Sigmoid colon (tissue), 7 donors: Measurements from ENCODE around the gene GJD3. TPM values are rescaled to one million over a fixed set of nuclear protein-coding genes. Genes with fewer than 3 reads are reported as not detected.

Experiments
- DNase-seq: peaks from one replicate; pipeline ENCODE4 v3.0.0-alpha.2; 2019
- H3K27ac ChIP-seq, 4 donors: fragments of 200-600 bp; sonication (generic); one replicate each; pipeline ENCODE4 v1.5.1; 2016 to 2019; ENCODE audit warnings: mild to moderate bottlenecking in 1 of 4
- H3K27me3 ChIP-seq, 3 donors: fragments of 200-600 bp; sonication (generic); one replicate each; pipeline ENCODE4 v1.5.1; 2019; ENCODE audit warnings: mild to moderate bottlenecking in 1 of 3
- H3K36me3 ChIP-seq, 4 donors: fragments of 200-600 bp; sonication (generic); one replicate each; pipeline ENCODE4 v1.5.1; 2016 to 2019
- H3K4me1 ChIP-seq, 4 donors: fragments of 200-600 bp; sonication (generic); one replicate each; pipeline ENCODE4 v1.5.1; 2017 to 2019
- H3K4me3 ChIP-seq, 4 donors: fragments of 200-600 bp; sonication (generic); one replicate each; pipeline ENCODE4 v1.5.1; 2017 to 2019; ENCODE audit warnings: mild to moderate bottlenecking in 2 of 4, moderate library complexity in 1 of 4
- H3K9me3 ChIP-seq, 4 donors: fragments of 200-600 bp in 3 of 4; sonication (generic) in 3 of 4; one replicate each; pipeline versions ENCODE4 v1.5.1 to v1.6.1; 2013 to 2019
- EP300 ChIP-seq, 4 donors: sonication (generic); formaldehyde crosslinking; IDR thresholded peaks; one replicate each; pipeline ENCODE4 v1.6.1; 2017; ENCODE audit warnings: antibody characterized with exemption in 4 of 4
- POLR2A ChIP-seq, 2 donors: fragments of 450-650 bp; IDR thresholded peaks; one replicate each; pipeline ENCODE4 v1.6.1; 2016; ENCODE audit warnings: antibody characterized with exemption in 2 of 2, mild to moderate bottlenecking in 2 of 2, moderate library complexity in 2 of 2
- POLR2AphosphoS5 ChIP-seq, 4 donors: sonication (generic); formaldehyde crosslinking; IDR thresholded peaks; one replicate each; pipeline ENCODE4 v1.6.1; 2017; ENCODE audit warnings: antibody characterized with exemption in 4 of 4
- WGBS, 2 donors: extraction: QIAGEN DNeasy Blood & Tissue Kit; methylation state at CpG; one replicate each; pipeline ENCODE4 v1.1.7; 2013; 5-methylcytosine and 5-hydroxymethylcytosine counted together
- intact Hi-C: fragments of 100-400 bp; cut with DNase I; formaldehyde crosslinking; loops from one replicate; pipeline ENCODE4 v1.15.1; 2023
- polyA plus RNA-seq, 3 donors: library from polyadenylated mRNA; stranded (reverse); fragments of 200-250 nt; gene quantifications; one replicate each; pipeline ENCODE4 v1.2.3, GENCODE V29; 2013
- total RNA-seq, 4 donors: library from RNA; depleted of rRNA; stranded (reverse); fragments of >200 nt; gene quantifications; one replicate each; pipeline ENCODE4 v1.1.0, GENCODE V29; 2016
- TF ChIP-seq, protein P1 (sequence below), 4 experiments: fragments of 450-650 bp in 3 of 4; fragments of 200-600 bp in 1 of 4; IDR thresholded peaks; one replicate each; pipeline ENCODE4 v1.5.1; 2016 to 2019; ENCODE audit warnings: antibody characterized with exemption in 4 of 4, mild to moderate bottlenecking in 3 of 4, moderate library complexity in 2 of 4
- donor health status: healthy with polysubstance abuse.
- donor health status: Bipolar disorder and iron deficiency.
- donor health status: healthy.

The GJD3 gene
- total and polyA plus RNA-seq, 7 donors: 0.49 to 2.1 (median 0.64) TPM; not detected in 4

DNA sequence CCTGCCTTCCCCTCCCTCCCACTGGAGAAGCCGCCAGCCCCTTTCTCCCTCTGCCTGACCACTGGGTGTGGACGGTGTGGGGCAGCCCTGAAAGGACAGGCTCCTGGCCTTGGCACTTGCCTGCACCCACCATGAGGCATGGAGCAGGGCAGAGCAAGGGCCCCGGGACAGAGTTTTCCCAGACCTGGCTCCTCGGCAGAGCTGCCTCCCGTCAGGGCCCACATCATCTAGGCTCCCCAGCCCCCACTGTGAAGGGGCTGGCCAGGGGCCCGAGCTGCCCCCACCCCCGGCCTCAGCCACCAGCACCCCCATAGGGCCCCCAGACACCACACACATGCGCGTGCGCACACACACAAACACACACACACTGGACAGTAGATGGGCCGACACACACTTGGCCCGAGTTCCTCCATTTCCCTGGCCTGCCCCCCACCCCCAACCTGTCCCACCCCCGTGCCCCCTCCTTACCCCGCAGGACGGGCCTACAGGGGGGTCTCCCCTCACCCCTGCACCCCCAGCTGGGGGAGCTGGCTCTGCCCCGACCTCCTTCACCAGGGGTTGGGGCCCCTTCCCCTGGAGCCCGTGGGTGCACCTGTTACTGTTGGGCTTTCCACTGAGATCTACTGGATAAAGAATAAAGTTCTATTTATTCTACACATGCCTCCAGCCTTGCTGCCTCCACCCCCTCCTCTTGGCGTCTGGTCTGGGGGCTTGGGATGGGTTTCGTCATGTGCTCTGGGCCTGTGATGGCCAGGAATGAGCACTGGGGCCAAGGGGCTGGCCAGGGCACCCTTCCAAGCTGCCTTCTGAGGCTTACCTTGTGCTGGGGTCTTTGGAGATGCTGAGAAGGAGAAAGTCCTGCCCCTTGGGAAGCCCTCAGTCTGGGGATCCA is 7.3 kb downstream of the GJD3 start:
- DNase-seq: peak; percentile 65
- H3K27me3 ChIP-seq: no peaks in the 10 kb centered on the region
- 68 to 77% methylated on average over 19 of the region's 19 CpGs for WGBS, 2 donors
- peaks cover 5 to 36% (median 15%) of the 10 kb centered on the region in 4 donors for H3K36me3 ChIP-seq
- H3K27ac ChIP-seq: peak overlapping the region; percentile 44 to 64 (median 52)
- peaks cover 0 to 47% (median 37%) of the 10 kb centered on the region in 4 donors for H3K4me1 ChIP-seq
- TF ChIP-seq POLR2AphosphoS5 (IDR thresholded peaks at IDR 0.05) (peak in 1 of 4 donors; percentile 4), POLR2A (IDR thresholded peaks at IDR 0.05) (no peak), EP300 (IDR thresholded peaks at IDR 0.05) (no peak)
- TF ChIP-seq, protein P1, sequence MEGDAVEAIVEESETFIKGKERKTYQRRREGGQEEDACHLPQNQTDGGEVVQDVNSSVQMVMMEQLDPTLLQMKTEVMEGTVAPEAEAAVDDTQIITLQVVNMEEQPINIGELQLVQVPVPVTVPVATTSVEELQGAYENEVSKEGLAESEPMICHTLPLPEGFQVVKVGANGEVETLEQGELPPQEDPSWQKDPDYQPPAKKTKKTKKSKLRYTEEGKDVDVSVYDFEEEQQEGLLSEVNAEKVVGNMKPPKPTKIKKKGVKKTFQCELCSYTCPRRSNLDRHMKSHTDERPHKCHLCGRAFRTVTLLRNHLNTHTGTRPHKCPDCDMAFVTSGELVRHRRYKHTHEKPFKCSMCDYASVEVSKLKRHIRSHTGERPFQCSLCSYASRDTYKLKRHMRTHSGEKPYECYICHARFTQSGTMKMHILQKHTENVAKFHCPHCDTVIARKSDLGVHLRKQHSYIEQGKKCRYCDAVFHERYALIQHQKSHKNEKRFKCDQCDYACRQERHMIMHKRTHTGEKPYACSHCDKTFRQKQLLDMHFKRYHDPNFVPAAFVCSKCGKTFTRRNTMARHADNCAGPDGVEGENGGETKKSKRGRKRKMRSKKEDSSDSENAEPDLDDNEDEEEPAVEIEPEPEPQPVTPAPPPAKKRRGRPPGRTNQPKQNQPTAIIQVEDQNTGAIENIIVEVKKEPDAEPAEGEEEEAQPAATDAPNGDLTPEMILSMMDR (IDR thresholded peaks at IDR 0.05): no peak
- intact Hi-C loops: no loop called here
- H3K9me3 ChIP-seq: no peaks in the 10 kb centered on the region
- H3K4me3 ChIP-seq: no peak overlapping the region

DNA sequence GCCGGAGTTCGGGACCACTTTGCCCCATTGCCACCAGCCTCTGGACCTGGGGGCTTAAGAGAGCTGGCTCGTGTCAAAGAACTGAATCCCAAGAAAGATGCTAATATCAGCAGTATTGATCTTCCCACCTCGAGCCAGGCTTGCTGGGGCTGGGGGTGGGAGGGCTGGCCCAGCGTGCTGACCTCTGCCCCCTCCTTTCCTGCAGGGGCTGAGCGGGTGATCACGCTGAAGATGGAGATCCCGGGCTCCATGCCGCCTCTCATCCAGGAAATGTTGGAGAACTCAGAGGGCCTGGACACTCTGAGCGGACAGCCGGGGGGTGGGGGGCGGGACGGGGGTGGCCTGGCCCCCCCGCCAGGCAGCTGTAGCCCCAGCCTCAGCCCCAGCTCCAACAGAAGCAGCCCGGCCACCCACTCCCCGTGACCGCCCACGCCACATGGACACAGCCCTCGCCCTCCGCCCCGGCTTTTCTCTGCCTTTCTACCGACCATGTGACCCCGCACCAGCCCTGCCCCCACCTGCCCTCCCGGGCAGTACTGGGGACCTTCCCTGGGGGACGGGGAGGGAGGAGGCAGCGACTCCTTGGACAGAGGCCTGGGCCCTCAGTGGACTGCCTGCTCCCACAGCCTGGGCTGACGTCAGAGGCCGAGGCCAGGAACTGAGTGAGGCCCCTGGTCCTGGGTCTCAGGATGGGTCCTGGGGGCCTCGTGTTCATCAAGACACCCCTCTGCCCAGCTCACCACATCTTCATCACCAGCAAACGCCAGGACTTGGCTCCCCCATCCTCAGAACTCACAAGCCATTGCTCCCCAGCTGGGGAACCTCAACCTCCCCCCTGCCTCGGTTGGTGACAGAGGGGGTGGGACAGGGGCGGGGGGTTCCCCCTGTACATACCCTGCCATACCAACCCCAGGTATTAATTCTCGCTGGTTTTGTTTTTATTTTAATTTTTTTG is 8.5 kb downstream of the GJD3 start:
- H3K27me3 ChIP-seq: no peaks in the 10 kb centered on the region
- peak overlapping the region; percentile 44 to 64 (median 52) for H3K27ac ChIP-seq
- peaks cover 8 to 46% (median 24%) of the 10 kb centered on the region in 4 donors for H3K36me3 ChIP-seq
- intact Hi-C loops: loop anchor here (1.0 kb wide), 1 partner anchor 53 kb away; no protein-coding TSS in a partner anchor
- WGBS, 2 donors: 80 to 85% methylated on average over 33 of the region's 33 CpGs
- peaks cover 0 to 56% (median 45%) of the 10 kb centered on the region in 4 donors for H3K4me1 ChIP-seq
- DNase-seq: peak; percentile 87
- TF ChIP-seq, protein P1 (IDR thresholded peaks at IDR 0.05): no peak
- TF ChIP-seq POLR2AphosphoS5 (IDR thresholded peaks at IDR 0.05): peak in 1 of 4 donors; percentile 27
- H3K4me3 ChIP-seq: no peak overlapping the region
- no peaks in the 10 kb centered on the region for H3K9me3 ChIP-seq

DNA sequence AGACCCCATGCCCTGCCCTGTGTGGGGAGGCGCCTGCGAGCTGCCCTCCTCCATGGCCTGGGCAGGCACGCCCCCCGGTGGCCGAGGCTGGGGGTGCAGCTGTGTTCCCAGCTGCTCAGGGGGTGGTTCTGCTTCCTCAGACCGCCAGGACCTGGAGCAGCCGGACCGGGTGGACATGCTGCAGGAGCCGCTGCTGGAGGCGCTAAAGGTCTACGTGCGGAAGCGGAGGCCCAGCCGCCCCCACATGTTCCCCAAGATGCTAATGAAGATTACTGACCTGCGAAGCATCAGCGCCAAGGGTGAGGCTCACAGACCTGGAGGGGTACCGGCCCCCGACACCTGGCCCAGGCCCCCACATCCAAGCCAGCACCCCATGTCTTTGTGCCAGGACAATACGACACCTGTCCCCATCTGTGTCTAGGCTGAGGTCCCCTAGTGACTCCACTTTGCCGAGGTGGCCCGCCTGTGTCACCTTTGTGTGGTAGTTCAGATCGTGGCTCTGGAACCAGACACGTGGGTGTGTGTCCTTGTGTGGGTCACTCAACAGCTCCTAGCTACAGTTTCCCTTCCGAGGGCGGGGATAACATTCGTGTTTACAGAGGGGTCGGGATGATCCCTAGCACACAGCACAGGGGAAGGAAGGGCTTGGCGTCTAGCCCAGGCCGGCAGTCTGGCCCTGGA is 9.3 kb downstream of the GJD3 start:
- Histone ChIP-seq H3K27me3 (no peaks in the 10 kb centered on the region), H3K4me1 (peaks cover 0 to 64% (median 53%) of the 10 kb centered on the region in 4 donors), H3K4me3 (no peak overlapping the region), H3K36me3 (peaks cover 8 to 46% (median 24%) of the 10 kb centered on the region in 4 donors), H3K9me3 (no peaks in the 10 kb centered on the region), H3K27ac (peak overlapping the region; percentile 42 to 64 (median 48))
- peak; percentile 91 for DNase-seq
- WGBS, 2 donors: 55 to 61% methylated on average over 29 of the region's 29 CpGs
- intact Hi-C loops: loop anchor here (1.0 kb wide), 1 partner anchor 52 kb away; no protein-coding TSS in a partner anchor
- TF ChIP-seq POLR2AphosphoS5 (IDR thresholded peaks at IDR 0.05): peak in 1 of 4 donors; percentile 20
- no peak for TF ChIP-seq POLR2A (IDR thresholded peaks at IDR 0.05)
- TF ChIP-seq, protein P1 (IDR thresholded peaks at IDR 0.05): peak; percentile 95 to 99 (median 97)
